ENCODE measurements around the gene ADGRE3. TPM values are rescaled to one million over a fixed set of nuclear protein-coding genes. Genes with fewer than 3 reads are reported as not detected.

Gene ADGRE3
- total and polyA plus RNA-seq, 2 of the 8 experiments (the other 6 are each of a cell fraction or from before 2014, with no cell fraction given) = not detected

DNA sequence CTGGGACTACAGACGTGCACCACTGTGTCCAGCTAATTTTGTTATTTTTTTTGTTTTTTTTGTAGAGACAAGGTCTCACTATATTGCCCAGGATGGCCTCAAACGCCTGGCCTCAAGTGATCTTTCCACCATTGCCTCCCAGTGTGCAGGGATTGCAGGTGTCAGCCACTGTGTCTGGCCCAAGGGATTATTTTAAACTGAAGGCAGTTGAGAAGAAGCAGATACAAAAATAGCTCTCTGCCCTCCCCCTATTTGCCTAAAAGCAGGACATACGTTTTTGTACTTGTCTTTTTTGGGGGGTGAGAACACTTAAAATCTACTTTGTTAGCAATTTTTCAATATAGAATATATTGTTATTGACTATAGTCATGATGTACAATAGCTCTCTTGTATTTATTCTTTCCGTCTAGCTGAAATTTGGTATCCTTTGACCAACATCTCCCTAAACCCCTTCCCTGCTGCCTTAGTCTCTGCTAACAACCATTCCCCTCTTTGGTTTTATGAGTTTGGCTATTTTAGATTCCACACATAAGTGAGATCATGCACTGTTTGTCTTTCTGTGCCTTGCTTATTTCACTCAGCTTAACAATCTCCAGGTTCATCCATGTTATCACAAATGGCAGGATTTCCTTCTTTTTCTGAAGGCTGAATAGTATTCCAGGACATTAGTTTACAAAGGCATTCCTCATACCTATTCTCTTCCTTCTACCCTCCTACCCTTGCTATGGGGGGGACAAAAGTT lies 34.9 kb downstream of the ADGRE3 start:
- Histone ChIP-seq H3K4me3 (ENCODE audit: extremely low read depth in 1 of 4, insufficient read depth in 2 of 4, low read depth in 3 of 4, low read length in 4 of 4) (no peak overlapping the region), H2BK12ac (ENCODE audit: low read depth, low read length) (no peak overlapping the region), H3K79me2 (ENCODE audit: control insufficient read depth in 1 of 2, insufficient read depth in 2 of 2, low read length in 2 of 2) (no peaks in the 10 kb centered on the region), H4K5ac (ENCODE audit: insufficient read length, low read depth, low read length) (no peak overlapping the region), H2BK120ac (replicated peaks; ENCODE audit: low read depth, low read length) (no peak overlapping the region), H3K4me1 (replicated peaks in 1 of 4; ENCODE audit: control insufficient read depth in 3 of 4, insufficient read depth in 4 of 4, low read length in 3 of 4) (no peaks in the 10 kb centered on the region), H4K91ac (replicated peaks; ENCODE audit: insufficient read length, low read length) (no peak overlapping the region), H3K36me3 (ENCODE audit: control insufficient read depth in 2 of 4, insufficient read depth in 4 of 4, low read length in 3 of 4) (no peaks in the 10 kb centered on the region), H2AK5ac (ENCODE audit: low read depth, low read length) (no peak overlapping the region), H3K27ac (ENCODE audit: low read depth, low read length) (no peak overlapping the region), H2BK5ac (ENCODE audit: low read depth, low read length) (no peak overlapping the region), H3K14ac (ENCODE audit: insufficient read length) (no peak overlapping the region), H3K9ac (replicated peaks in 1 of 4; ENCODE audit: extremely low read depth in 1 of 4, low read depth in 3 of 4, low read length in 3 of 4) (no peak overlapping the region), H3K79me1 (ENCODE audit: low read depth, low read length) (no peaks in the 10 kb centered on the region), H3K9me3 (ENCODE audit: insufficient read depth in 2 of 2, low read depth in 1 of 2, low read length in 1 of 2) (peaks cover 26 to 49% of the 10 kb centered on the region in 2 experiments; a peak in 3 of 4 replicates), H3K4me2 (ENCODE audit: insufficient read depth in 1 of 2, low read depth in 2 of 2, low read length in 2 of 2) (no peak overlapping the region), H2AFZ (ENCODE audit: low read length) (no peak overlapping the region), H3K23ac (ENCODE audit: insufficient read length) (no peak overlapping the region), H2BK15ac (ENCODE audit: low read length) (no peak overlapping the region), H4K8ac (ENCODE audit: extremely low read depth, insufficient read depth, low read length) (no peak overlapping the region), H3K27me3 (replicated peaks in 1 of 4; ENCODE audit: control insufficient read depth in 3 of 4, extremely low read depth in 1 of 4, insufficient read depth in 3 of 4, low read length in 3 of 4) (no peaks in the 10 kb centered on the region), H3K56ac (replicated peaks; ENCODE audit: insufficient read length, low read depth, low read length) (no peak overlapping the region), H3K23me2 (ENCODE audit: low read depth, low read length) (no peaks in the 10 kb centered on the region), H3K4ac (replicated peaks; ENCODE audit: insufficient read length, low read depth, low read length) (no peak overlapping the region), H4K20me1 (replicated peaks in 1 of 2; ENCODE audit: control insufficient read depth in 1 of 2, insufficient read depth in 2 of 2, low read length in 2 of 2) (no peaks in the 10 kb centered on the region), H3K18ac (ENCODE audit: extremely low read depth, low read length) (no peak overlapping the region), H2BK20ac (ENCODE audit: low read length) (no peak overlapping the region)
- no peak for DNase-seq (ENCODE audit: low read depth in 1 of 2, low spot score in 2 of 2)
- FAIRE-seq = no peak
- ChIA-PET POLR2A (ENCODE audit: partially characterized antibody) (no interaction called here), CTCF (ENCODE audit: partially characterized antibody) (no interaction called here)
- WGBS, 2 experiments (ENCODE audit: extremely low coverage in 1 of 2, insufficient coverage in 1 of 2, insufficient read length in 1 of 2, insufficient replicate concordance in 2 of 2, low coverage in 1 of 2, low lambda C conversion rate in 2 of 2, missing lambda C conversion rate in 1 of 2) = 63% methylated on average over 4 of the region's 4 CpGs; no CpG with 5 or more reads in 1 of the 2 experiments
- no peak for TF ChIP-seq CTBP2 (IDR thresholded peaks at IDR 0.05; ENCODE audit: borderline replicate concordance, insufficient read depth, insufficient read length, low read length)
- TF ChIP-seq, protein P1, sequence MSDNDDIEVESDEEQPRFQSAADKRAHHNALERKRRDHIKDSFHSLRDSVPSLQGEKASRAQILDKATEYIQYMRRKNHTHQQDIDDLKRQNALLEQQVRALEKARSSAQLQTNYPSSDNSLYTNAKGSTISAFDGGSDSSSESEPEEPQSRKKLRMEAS (IDR thresholded peaks at IDR 0.05) = no peak
- TF ChIP-seq EP300 (IDR thresholded peaks at IDR 0.05; ENCODE audit: borderline replicate concordance in 1 of 2, low read depth in 2 of 2, low read length in 2 of 2) = no peak
- no peak for TF ChIP-seq TCF12 (IDR thresholded peaks at IDR 0.05; ENCODE audit: low read depth, low read length)
- no peak for TF ChIP-seq POLR2AphosphoS5 (IDR thresholded peaks at IDR 0.05; ENCODE audit: low read depth, low read length)
- TF ChIP-seq EZH2 (IDR thresholded peaks at IDR 0.05; ENCODE audit: low read depth, low read length, severe bottlenecking) = no peak
- TF ChIP-seq POU5F1 (IDR thresholded peaks at IDR 0.05; ENCODE audit: low read depth, low read length) = no peak
- TF ChIP-seq CHD1 (IDR thresholded peaks at IDR 0.05; ENCODE audit: low read depth, low read length) = no peak
